GM12872 (cell line): ENCODE data around the gene MTG2.

Experiments
- TF ChIP-seq, protein P1 (sequence below): IDR thresholded peaks from 3 replicates; pipeline ENCODE4 v1.5.1; 2011; ENCODE audit warnings: low read depth, mild to moderate bottlenecking, low read length, moderate library complexity; ENCODE audit not compliant: insufficient read depth

The MTG2 gene

DNA sequence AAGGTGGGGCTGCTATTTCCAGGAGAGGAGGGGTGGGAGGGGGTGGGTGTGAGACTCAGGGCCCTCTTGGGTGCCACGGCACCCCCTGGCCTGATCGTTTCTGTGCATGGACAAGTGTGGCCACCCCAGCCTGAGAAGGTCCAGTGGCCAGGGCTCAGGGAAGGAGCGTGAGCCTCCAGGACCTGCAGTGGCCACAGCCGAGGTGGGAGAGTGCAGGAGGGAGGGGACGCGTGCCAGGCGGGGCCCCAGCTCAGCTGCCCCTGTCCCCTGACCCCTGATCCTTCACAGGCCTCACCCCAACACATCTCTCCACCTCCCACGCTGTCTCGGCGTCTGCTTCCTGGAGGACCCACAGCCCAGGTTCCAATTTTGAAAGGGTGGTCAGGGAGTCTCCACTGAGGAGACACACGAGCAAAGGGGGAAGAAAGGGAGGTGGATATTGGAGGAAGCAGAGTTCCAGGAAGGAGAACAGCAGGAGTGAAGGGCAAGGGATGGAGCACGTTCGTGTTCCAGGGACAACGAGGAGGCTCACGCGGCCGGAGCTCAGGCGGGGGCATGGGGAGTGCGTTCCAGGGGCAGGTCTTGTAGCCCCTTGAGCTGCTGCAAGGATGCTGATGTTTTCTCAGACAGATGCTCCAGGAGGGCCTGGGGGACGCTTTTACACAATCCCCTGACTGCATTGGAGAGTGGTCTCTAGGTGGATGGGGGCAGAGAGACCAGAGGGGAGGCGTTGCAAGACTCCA, 41.5 kb downstream of the MTG2 start:
- TF ChIP-seq, protein P1, sequence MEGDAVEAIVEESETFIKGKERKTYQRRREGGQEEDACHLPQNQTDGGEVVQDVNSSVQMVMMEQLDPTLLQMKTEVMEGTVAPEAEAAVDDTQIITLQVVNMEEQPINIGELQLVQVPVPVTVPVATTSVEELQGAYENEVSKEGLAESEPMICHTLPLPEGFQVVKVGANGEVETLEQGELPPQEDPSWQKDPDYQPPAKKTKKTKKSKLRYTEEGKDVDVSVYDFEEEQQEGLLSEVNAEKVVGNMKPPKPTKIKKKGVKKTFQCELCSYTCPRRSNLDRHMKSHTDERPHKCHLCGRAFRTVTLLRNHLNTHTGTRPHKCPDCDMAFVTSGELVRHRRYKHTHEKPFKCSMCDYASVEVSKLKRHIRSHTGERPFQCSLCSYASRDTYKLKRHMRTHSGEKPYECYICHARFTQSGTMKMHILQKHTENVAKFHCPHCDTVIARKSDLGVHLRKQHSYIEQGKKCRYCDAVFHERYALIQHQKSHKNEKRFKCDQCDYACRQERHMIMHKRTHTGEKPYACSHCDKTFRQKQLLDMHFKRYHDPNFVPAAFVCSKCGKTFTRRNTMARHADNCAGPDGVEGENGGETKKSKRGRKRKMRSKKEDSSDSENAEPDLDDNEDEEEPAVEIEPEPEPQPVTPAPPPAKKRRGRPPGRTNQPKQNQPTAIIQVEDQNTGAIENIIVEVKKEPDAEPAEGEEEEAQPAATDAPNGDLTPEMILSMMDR = no peak

DNA sequence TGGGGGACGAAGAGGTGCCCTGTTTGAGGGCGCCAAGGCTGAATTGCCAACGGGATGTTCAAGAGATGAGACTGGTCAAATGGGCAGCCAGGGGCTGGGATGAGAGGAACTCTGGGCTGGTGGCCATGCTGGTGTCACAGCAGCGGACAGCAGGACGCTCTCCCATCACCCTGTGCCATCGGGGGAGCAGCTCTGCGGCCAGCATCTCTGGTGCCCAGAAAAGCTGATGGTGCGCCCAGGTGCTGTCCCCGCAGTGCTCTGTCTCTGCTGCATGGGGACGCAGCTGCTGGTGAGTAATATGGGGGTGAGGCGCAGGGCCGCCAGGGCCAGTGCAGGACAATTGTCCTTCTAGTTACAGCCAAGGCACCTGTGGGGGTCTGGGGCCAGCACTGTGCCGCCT, 42.2 kb downstream of the MTG2 start:
- TF ChIP-seq, protein P1 = no peak

DNA sequence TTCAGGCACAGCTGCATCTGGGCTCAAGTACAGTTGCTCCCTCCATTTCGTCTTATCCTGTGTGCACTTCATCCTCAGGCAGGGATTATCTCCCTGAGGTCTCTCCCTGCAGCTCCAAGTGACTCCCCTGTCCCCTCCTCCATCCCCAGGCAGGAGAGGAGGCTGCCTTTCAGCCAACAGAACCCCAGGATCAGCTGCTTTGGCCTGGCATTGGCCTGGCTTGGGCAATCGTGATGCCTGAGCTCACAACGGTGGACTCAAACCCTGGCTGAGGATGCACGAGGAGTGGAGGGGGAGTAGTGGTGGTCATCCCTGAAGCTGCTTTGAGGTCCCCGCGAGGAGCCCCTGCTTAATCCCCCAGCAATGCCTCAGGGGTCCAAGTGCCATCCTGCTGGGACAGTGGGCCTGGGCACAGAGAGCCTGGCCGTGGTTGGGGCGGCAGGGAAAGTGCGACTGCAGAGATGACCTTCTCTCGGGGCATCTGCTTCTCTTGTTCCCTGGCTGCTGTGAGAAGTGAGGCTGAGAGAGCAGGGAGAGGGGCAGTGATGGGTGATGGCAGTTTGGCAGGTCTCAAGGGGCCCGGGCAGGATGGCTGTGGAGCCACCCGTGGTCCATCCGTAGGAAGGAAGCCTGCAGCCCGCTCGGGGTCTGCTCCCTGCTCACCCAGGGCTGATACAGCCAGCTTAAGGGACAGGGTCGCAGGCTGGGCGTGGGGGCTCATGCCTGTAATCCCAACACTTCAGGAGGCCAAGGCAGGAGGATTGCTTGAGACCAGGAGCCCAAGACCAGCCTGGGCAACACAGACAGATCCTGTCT, 43.2 kb downstream of the MTG2 start:
- TF ChIP-seq, protein P1 = no peak

DNA sequence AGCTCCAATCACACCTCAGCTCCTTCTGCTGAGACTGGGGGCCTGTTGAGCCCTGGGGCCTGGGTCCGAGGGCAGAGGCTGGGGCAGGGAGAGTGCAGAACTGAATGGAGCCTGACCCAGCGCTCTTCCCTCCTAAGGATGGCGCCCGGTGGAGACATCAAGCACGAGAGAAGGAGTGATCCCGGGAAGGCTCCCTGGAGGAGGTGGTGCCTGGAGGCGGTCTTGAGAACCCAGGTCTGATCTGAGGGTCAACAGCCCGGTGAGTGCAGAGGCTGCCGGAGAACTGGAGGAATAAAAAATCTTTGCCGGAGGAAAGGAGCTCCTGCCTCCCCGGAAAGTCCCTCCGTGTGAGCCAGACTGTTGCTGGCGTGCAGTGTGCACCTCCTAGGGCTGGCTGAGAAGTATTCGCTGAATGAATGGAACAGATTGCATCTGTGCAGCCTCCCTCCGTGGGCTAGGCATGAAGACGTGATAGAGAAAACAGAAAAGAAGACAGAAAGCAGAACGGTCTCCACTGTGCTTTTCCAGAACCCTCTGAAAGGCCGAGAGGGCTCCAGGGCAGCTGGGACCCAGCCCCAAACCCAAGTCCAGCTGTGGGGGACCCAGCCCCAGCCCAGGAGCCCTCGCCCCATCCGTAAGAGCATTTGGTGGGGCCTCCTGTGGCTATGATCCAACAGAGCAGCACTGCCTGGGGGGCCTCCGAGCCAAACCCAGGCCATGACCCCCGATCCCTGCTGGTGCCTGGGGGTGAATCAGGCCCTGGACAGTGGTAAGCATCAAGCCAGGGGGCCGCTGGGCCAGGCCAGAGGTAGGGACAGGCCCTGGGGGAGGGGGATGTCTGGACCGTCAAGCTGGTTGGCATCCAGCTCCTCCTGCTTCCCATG, 44.1 kb downstream of the MTG2 start:
- TF ChIP-seq, protein P1 = no peak

DNA sequence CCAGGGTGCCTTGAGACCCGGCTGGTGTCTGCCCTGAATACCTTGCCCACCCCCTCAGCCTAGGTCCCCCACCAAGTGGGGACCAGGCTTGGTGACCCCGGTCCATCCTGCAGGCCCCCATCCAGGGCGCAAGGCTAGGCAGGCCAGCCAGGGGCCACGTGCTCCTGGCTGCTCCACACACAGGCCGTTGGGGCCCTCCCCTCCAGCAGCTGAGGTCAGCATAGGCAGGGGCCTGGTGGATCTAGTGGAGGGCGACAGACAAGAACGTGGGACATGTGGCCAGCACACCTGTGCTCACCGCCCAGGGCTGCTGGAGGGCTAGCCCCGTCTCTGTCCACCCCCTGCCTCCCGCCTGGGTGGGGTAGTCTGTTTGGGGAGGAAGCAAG, 44.8 kb downstream of the MTG2 start:
- TF ChIP-seq, protein P1 = no peak

DNA sequence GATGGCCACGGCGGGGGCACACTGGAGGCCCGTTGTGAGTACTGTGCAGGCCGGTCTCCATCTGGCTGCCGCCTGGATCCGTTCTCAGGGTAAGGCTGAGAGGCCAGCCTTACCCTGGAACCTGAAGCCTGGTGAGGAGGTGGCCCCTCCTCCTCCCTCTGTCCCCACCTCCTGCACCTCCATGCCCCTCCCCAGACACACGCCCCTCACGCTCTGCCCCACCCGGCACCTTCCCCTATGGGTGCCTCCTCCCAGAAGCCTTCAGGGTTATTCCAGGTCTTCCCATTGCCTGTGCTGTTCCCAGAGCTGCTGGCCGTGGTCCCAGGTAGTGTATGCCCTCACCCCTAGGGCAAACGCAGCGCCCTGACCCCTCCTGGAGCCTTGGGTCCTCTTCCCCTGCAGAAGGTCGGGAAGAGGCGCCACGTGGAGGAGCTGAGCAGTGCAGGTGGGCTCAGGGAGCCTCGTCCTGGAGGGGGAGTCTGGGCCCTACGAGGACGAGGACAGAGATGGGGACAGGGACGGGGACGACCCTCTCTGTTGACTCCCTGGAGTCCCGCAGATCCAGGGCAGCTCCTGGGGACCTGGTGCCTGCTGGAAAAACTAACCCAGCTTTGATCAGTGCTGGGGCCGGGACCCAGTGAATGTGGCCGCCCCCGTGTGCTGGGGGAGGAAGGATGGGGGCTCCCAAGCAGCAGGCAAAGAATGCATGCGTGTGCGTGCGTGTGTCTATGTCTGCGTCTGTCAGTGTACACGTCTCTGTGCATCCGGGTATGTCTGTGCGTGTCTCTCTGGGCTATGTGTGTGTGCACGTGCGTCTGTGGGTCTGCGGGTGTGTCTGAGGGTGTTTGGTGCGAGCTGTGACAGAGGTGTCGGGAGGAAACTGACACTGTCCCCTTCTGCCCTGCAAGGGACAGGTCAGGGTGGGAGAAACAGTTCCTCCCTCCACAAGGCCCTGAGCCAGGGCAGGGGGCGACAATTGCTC, 45.4 kb downstream of the MTG2 start:
- TF ChIP-seq, protein P1 = no peak
